HG02798 (cell line): ENCODE data around the gene LHX8.
"Not testable (repeated sequence)": the region's sequence is repeated elsewhere in the genome, so short reads cannot be mapped to it uniquely, and the experiment has no call there.

Experiments used
- ATAC-seq: cut with Tn5 transposase; IDR thresholded peaks from one replicate; pipeline ENCODE4 v1.9.1; 2021; ENCODE audit warnings: mild to moderate bottlenecking; ENCODE audit not compliant: unreplicated experiment, poor library complexity

LHX8 gene

GRCh38 chr1:75133750-75134646, at the start of gene LHX8:
LHX8 (plus strand) TSS chr1:75134388; CDS start chr1:75136615, 2,227 bp downstream.
- no peak for ATAC-seq

GRCh38 chr1:75085931-75086330, 48.3 kb upstream of the LHX8 start:
- ATAC-seq: peak; percentile 44

GRCh38 chr1:75087278-75087677, 46.9 kb upstream of the LHX8 start:
- no peak for ATAC-seq

- no peak for ATAC-seq
Observed at GRCh38 chr1:75092141-75092540, 42.0 kb upstream of the LHX8 start.

- no peak for ATAC-seq
Observed at GRCh38 chr1:75097654-75098053, 36.5 kb upstream of the LHX8 start.

- ATAC-seq: no peak
Observed at GRCh38 chr1:75099581-75099980, 34.6 kb upstream of the LHX8 start.

GRCh38 chr1:75100481-75101092, 33.6 kb upstream of the LHX8 start:
- no peak for ATAC-seq

GRCh38 chr1:75112362-75112951, 21.7 kb upstream of the LHX8 start:
- not testable (repeated sequence) for ATAC-seq

- ATAC-seq: no peak
Observed at GRCh38 chr1:75115654-75116053, 18.5 kb upstream of the LHX8 start.

- no peak for ATAC-seq
Observed at GRCh38 chr1:75123756-75124155, 10.4 kb upstream of the LHX8 start.

GRCh38 chr1:75124510-75124909, 9.7 kb upstream of the LHX8 start:
- peak; percentile 45 for ATAC-seq

- ATAC-seq: peak; percentile 60
Observed at GRCh38 chr1:75125161-75125726, 8.9 kb upstream of the LHX8 start.

- no peak for ATAC-seq
Observed at GRCh38 chr1:75126611-75127101, 7.5 kb upstream of the LHX8 start.

GRCh38 chr1:75127916-75128717, 6.1 kb upstream of the LHX8 start:
- no peak for ATAC-seq

GRCh38 chr1:75129660-75129982, 4.6 kb upstream of the LHX8 start:
- ATAC-seq: no peak

- no peak for ATAC-seq
Observed at GRCh38 chr1:75129983-75130789, 4.0 kb upstream of the LHX8 start.

- no peak for ATAC-seq
Observed at GRCh38 chr1:75130865-75131564, 3.2 kb upstream of the LHX8 start.

- no peak for ATAC-seq
Observed at GRCh38 chr1:75131565-75132241, 2.5 kb upstream of the LHX8 start.
